Endothelial cell of umbilical vein (primary cell): ENCODE data around the gene RPLP2. TPM values are rescaled to one million over a fixed set of nuclear protein-coding genes. Genes with fewer than 3 reads are reported as not detected.

Experiments
- BruUV-seq: library from RNA; stranded (reverse); fragments of 400-500 nt; replicated peaks from 2 replicates; lab custom pipeline; 2021; lab: Mats Ljungman, UMichigan
- CTCF ChIA-PET: fragments of 300-600, 350-600 bp; sonication (Branson Sonifier 250); formaldehyde crosslinking; loops from one replicate; lab custom pipeline; 2021; ENCODE audit warnings: antibody characterized with exemption, inconsistent platforms; lab: Charles Lee
- POLR2A ChIA-PET: fragments of 300-600, 350-600 bp; sonication (Branson Sonifier 250); formaldehyde crosslinking; loops from one replicate; lab custom pipeline; 2021; ENCODE audit warnings: antibody characterized with exemption, inconsistent platforms; lab: Charles Lee
- DNase-seq: peaks from one replicate; pipeline ENCODE4 v3.0.0-alpha.2; 2011; ENCODE audit warnings: low read depth, low spot score
- FAIRE-seq: peaks from 2 replicates; lab custom pipeline; 2011; peaks lifted over from hg19 to GRCh38; lab: Jason Lieb, UNC
- H2AFZ ChIP-seq: 2 replicates; pipeline ENCODE4 v1.6.0; 2012; ENCODE audit warnings: low read depth, low read length, control low read depth, inconsistent platforms
- H3K27ac ChIP-seq: 2 replicates; pipeline ENCODE4 v1.5.1; 2011; ENCODE audit warnings: low read depth, mild to moderate bottlenecking, control low read depth, low read length, moderate library complexity; ENCODE audit not compliant: insufficient read depth
- H3K27me3 ChIP-seq, 2 experiments: 2 replicates each; pipeline versions ENCODE4 v1.6.0 to v1.6.1; 2011; ENCODE audit warnings: low read length in 2 of 2, mixed read lengths in 1 of 2; ENCODE audit not compliant: control insufficient read depth in 2 of 2, insufficient read depth in 2 of 2
- H3K36me3 ChIP-seq, 2 experiments: 2 replicates in 1 of 2; 3 replicates in 1 of 2; pipeline ENCODE4 v1.5.1; 2011; ENCODE audit warnings: low read length in 2 of 2, mild to moderate bottlenecking in 1 of 2, moderate library complexity in 1 of 2; ENCODE audit not compliant: control insufficient read depth in 2 of 2, insufficient read depth in 2 of 2; ENCODE audit errors: extremely low read depth in 1 of 2
- H3K4me1 ChIP-seq: 3 replicates; pipeline ENCODE4 v1.5.1; 2011; ENCODE audit warnings: mild to moderate bottlenecking, low read length; ENCODE audit not compliant: control insufficient read depth, insufficient read depth; ENCODE audit errors: extremely low read depth
- H3K4me2 ChIP-seq: 2 replicates; pipeline ENCODE4 v1.6.1; 2011; ENCODE audit warnings: low read length, control low read depth, mixed read lengths; ENCODE audit not compliant: insufficient read depth
- H3K4me3 ChIP-seq, 3 experiments: fragments of 200-600 bp in 1 of 3; sonication (generic), shearing (Covaris generic) in 1 of 3; replicated peaks in 1 of 3; 2 replicates each; pipeline ENCODE4 v1.5.1; 2011 to 2016; ENCODE audit warnings: control low read depth in 3 of 3, low read length in 3 of 3, mild to moderate bottlenecking in 2 of 3, inconsistent platforms in 1 of 3, low read depth in 1 of 3, moderate library complexity in 1 of 3; ENCODE audit not compliant: insufficient read depth in 1 of 3
- H3K79me2 ChIP-seq: 2 replicates; pipeline ENCODE4 v1.6.0; 2012; ENCODE audit warnings: low read length, inconsistent platforms; ENCODE audit not compliant: control insufficient read depth, insufficient read depth
- H3K9ac ChIP-seq: replicated peaks from 2 replicates; pipeline ENCODE3; 2011; ENCODE audit warnings: low read length, control low read depth; ENCODE audit not compliant: insufficient read depth; ENCODE audit errors: extremely low read depth
- H3K9me1 ChIP-seq: replicated peaks from 3 replicates; pipeline ENCODE4 v1.6.0; 2011; ENCODE audit warnings: mild to moderate bottlenecking, low read length; ENCODE audit not compliant: control insufficient read depth, insufficient read depth; ENCODE audit errors: extremely low read depth
- H3K9me3 ChIP-seq: replicated peaks from 2 replicates; pipeline ENCODE4 v1.5.1; 2012; ENCODE audit warnings: low read length, inconsistent platforms; ENCODE audit not compliant: control insufficient read depth, insufficient read depth
- H4K20me1 ChIP-seq: replicated peaks from 2 replicates; pipeline ENCODE3; 2011; ENCODE audit warnings: mild to moderate bottlenecking, low read length; ENCODE audit not compliant: control insufficient read depth, insufficient read depth; ENCODE audit errors: extremely low read depth
- CTCF ChIP-seq, 2 donors: IDR thresholded peaks; 1 replicate in 1 of 2; 2 replicates in 1 of 2; pipeline ENCODE4 v1.5.1; 2011; ENCODE audit warnings: low read length in 2 of 2, mild to moderate bottlenecking in 2 of 2, moderate library complexity in 2 of 2, control low read depth in 1 of 2, inconsistent platforms in 1 of 2, low read depth in 1 of 2; ENCODE audit not compliant: insufficient read depth in 1 of 2; ENCODE audit errors: extremely low read depth in 1 of 2
- EZH2 ChIP-seq: IDR thresholded peaks from 2 replicates; pipeline ENCODE4 v1.6.1; 2012; ENCODE audit warnings: borderline replicate concordance, low read depth, mild to moderate bottlenecking, moderate library complexity, low read length, inconsistent platforms; ENCODE audit not compliant: severe bottlenecking
- FOS ChIP-seq: IDR thresholded peaks from 2 replicates; pipeline ENCODE4 v1.6.1; 2011; ENCODE audit warnings: mild to moderate bottlenecking, low read length, moderate library complexity, borderline replicate concordance; ENCODE audit not compliant: insufficient read depth
- GATA2 ChIP-seq: IDR thresholded peaks from 2 replicates; pipeline ENCODE4 v1.7.0; 2011; ENCODE audit warnings: low read depth, mild to moderate bottlenecking, moderate library complexity, mixed read lengths, low read length; ENCODE audit not compliant: insufficient read length, insufficient read depth
- JUN ChIP-seq: IDR thresholded peaks from 2 replicates; pipeline ENCODE4 v1.6.1; 2011; ENCODE audit warnings: borderline replicate concordance, low read depth; ENCODE audit not compliant: insufficient read length, insufficient read depth
- MAX ChIP-seq: IDR thresholded peaks from 2 replicates; pipeline ENCODE4 v1.6.1; 2011; ENCODE audit not compliant: insufficient read depth, insufficient read length
- MYC ChIP-seq: IDR thresholded peaks from one replicate; pipeline ENCODE4 v1.6.1; 2011; ENCODE audit warnings: mild to moderate bottlenecking, low read depth, low read length
- POLR2A ChIP-seq: IDR thresholded peaks from 2 replicates; pipeline ENCODE4 v1.6.1; 2012; ENCODE audit warnings: low read depth, mild to moderate bottlenecking, control low read depth, low read length
- POLR2AphosphoS5 ChIP-seq: IDR thresholded peaks from 2 replicates; pipeline ENCODE4 v1.6.1; 2012; ENCODE audit warnings: low read depth, mild to moderate bottlenecking, control low read depth, low read length, moderate library complexity; ENCODE audit not compliant: insufficient read depth
- dilution Hi-C: fragments of 300-500 bp; cut with MboI; formaldehyde crosslinking; loops from one replicate; pipeline ENCODE4 v1.15.0; 2019; ENCODE audit warnings: low sequenced_read_pairs; ENCODE audit not compliant: extremely low pct_ligation_motif_present
- intact Hi-C: fragments of 100-400 bp; cut with micrococcal nuclease; formaldehyde crosslinking; loops from one replicate; pipeline ENCODE4 v1.10.0; 2022
- polyA plus RNA-seq, 4 experiments: library from polyadenylated mRNA; depleted of rRNA in 3 of 4; stranded (reverse) in 3 of 4; unstranded in 1 of 4; fragments of >200 nt; gene quantifications; 2 replicates each; pipeline versions ENCODE4 v1.2.1 to v1.2.3, GENCODE V29; 2011 to 2012; ENCODE audit warnings: missing spikeins in 1 of 4
- total RNA-seq: library from RNA; stranded (reverse); gene quantifications from 2 replicates; pipeline ENCODE4 v1.2.3, GENCODE V29; 2021

Gene RPLP2
- total and polyA plus RNA-seq, 2 donors (not counting 3 experiments of a cell fraction or from before 2014, with no cell fraction given), result 1,579 to 1,739 TPM

- DNase-seq (no peak), FAIRE-seq (no peak)
- Histone ChIP-seq H3K27me3 (no peaks in the 10 kb centered on the region), H3K36me3 (peaks cover 13 to 32% of the 10 kb centered on the region in 2 experiments), H4K20me1 (no peaks in the 10 kb centered on the region), H3K4me3 (no peak overlapping the region), H3K9me1 (no peaks in the 10 kb centered on the region), H3K9ac (no peak overlapping the region), H3K27ac (no peak overlapping the region), H3K4me2 (no peak overlapping the region), H3K9me3 (no peaks in the 10 kb centered on the region), H3K4me1 (no peaks in the 10 kb centered on the region), H3K79me2 (no peaks in the 10 kb centered on the region), H2AFZ (no peak overlapping the region)
- ChIA-PET CTCF (interaction anchor here (1.1 kb wide), 1 partner anchor 15 kb away, joined by 4 read pairs; no protein-coding TSS in a partner anchor), POLR2A (no interaction called here)
- dilution Hi-C loops (no loop called here), intact Hi-C loops (no loop called here)
- TF ChIP-seq MAX, result no peak
- no peak for TF ChIP-seq EZH2
- TF ChIP-seq CTCF (IDR thresholded peaks at IDR 0.05; ENCODE audit: extremely low read depth in 1 of 2, insufficient read depth in 1 of 2, low read depth in 1 of 2, low read length in 2 of 2), result no peak
- no peak for TF ChIP-seq GATA2
- no peak for TF ChIP-seq FOS
- no peak for TF ChIP-seq JUN
- no peak for TF ChIP-seq POLR2AphosphoS5
- no peak for TF ChIP-seq MYC
- TF ChIP-seq POLR2A, result no peak
- no TSS peak for BruUV-seq
These were observed 46.0 kb upstream of the RPLP2 start for GRCh38 chr11:763549-764321.
